ENCODE measurements around the gene TFCP2.

DNA sequence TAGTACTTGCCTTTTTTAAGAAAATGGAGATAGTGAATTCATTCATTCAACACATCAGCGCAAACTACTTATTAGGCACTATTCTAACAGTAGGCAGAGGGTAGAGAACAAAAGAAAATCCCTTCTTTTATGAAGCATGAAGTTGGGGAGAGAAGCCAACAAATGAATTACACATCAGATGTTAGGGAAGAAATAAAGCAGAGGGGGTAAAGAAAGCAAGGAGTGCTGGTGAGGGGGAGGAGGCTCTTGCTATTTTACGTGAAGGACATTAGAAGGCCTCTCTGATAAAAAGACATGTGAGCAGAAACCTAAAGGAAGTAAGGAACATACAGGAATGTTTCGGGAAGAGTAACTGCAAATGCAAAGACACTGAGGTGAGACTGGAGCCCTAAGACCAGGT lies 22.2 kb downstream of the TFCP2 start:
- TF ChIP-seq POLR2A (IDR thresholded peaks at IDR 0.05), result no peak
- TF ChIP-seq, protein P1, sequence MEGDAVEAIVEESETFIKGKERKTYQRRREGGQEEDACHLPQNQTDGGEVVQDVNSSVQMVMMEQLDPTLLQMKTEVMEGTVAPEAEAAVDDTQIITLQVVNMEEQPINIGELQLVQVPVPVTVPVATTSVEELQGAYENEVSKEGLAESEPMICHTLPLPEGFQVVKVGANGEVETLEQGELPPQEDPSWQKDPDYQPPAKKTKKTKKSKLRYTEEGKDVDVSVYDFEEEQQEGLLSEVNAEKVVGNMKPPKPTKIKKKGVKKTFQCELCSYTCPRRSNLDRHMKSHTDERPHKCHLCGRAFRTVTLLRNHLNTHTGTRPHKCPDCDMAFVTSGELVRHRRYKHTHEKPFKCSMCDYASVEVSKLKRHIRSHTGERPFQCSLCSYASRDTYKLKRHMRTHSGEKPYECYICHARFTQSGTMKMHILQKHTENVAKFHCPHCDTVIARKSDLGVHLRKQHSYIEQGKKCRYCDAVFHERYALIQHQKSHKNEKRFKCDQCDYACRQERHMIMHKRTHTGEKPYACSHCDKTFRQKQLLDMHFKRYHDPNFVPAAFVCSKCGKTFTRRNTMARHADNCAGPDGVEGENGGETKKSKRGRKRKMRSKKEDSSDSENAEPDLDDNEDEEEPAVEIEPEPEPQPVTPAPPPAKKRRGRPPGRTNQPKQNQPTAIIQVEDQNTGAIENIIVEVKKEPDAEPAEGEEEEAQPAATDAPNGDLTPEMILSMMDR (IDR thresholded peaks at IDR 0.05), result no peak
